ENCODE results near the gene SFMBT2.
A peak's percentile ranks its signal among the peaks of the same experiment; 100 is the strongest.

DNA sequence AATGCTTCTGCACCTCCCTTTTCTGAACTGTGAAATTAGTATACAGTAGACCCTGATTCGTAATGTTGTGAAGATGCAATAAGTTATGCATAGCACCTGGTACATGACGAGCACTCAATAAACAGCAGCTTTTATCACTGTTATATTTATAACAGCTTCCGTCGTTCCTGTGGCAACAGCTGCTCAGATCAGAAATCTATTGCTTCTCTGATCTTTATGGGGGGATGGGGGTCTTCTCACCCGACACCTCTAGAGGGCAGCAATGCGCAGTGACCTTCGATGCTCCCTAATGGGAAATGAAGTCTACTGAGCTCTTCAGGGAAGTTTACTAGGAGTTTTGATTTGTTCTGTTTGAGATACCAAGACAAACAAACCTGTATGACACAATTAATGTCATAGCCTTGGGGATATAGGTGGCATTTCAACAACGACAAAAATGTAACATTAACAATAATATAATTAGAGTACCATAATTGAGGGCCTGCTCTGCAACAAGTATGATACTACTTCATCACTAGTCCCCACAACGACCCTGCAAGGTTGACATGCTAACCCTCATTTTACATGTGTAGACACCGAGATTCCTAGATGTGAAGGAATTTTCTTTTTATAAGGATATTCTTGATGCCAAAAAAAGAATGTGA, 289.6 kb downstream of the SFMBT2 start:
- TF ChIP-seq EZH2phosphoT487 (IDR thresholded peaks at IDR 0.05; ENCODE audit: borderline replicate concordance, low read depth, low read length), result no peak
- TF ChIP-seq, protein P1, sequence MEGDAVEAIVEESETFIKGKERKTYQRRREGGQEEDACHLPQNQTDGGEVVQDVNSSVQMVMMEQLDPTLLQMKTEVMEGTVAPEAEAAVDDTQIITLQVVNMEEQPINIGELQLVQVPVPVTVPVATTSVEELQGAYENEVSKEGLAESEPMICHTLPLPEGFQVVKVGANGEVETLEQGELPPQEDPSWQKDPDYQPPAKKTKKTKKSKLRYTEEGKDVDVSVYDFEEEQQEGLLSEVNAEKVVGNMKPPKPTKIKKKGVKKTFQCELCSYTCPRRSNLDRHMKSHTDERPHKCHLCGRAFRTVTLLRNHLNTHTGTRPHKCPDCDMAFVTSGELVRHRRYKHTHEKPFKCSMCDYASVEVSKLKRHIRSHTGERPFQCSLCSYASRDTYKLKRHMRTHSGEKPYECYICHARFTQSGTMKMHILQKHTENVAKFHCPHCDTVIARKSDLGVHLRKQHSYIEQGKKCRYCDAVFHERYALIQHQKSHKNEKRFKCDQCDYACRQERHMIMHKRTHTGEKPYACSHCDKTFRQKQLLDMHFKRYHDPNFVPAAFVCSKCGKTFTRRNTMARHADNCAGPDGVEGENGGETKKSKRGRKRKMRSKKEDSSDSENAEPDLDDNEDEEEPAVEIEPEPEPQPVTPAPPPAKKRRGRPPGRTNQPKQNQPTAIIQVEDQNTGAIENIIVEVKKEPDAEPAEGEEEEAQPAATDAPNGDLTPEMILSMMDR (conservative IDR thresholded peaks at IDR 0.05; ENCODE audit: low read length), result peak; percentile 98

All from OCI-LY7 (cell line).